ENCODE measurements around the gene SURF1. TPM values are rescaled to one million over a fixed set of nuclear protein-coding genes. Genes with fewer than 3 reads are reported as not detected.

Gene SURF1
- total RNA-seq, 1 experiment from 2014 or later, result 71.7 TPM

DNA sequence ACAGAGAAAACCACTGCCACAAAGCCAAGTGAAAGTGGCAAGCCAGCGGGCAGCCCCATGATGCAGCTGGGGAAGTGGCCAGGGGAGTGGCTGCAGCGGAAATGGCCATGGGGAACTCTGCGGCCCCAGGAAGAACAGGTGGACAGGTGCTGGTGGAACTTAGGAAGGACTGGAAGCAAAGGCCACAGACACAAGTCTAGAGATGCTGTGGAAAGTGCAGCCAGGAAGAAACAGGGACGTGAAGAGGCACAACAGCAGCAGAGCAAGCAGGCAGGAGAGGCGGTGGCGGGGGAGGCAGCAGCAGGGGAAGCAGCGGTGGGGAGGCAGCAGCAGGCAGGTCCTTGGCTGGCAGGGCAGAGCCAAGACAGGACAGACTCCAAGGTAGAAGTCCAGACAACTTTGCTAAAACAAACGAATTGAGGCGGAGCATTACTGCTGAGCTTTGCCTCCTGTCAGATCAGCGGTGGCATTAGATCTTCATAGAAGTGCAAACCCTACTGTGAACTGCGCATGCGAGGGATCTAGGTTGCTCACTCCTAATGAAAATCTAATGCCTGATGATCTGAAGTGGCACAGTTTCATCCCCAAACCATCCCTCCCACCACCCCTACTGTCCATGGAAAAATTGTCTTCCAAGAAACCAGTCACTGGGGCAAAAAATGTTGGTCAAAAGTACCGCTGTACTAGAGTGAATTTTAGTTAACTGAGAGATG lies 32.1 kb downstream of the SURF1 start:
- no peak overlapping the region for H2AFZ ChIP-seq (ENCODE audit: low read depth, low read length, poor library complexity, severe bottlenecking)
- ChIA-PET CTCF (no interaction called here), RAD21 (ENCODE audit: low non-redundant PET in 1 of 2, low total read pairs in 2 of 2, uncharacterized antibody in 2 of 2, unreplicated experiment in 2 of 2) (no interaction called here), POLR2A (no interaction called here)
- intact Hi-C loops (cut with micrococcal nuclease), result no loop called here
- H3K27ac ChIP-seq (ENCODE audit: low read depth, low read length), result no peak overlapping the region
- no peak overlapping the region for H3K9ac ChIP-seq (ENCODE audit: low read length)
- no peak for TF ChIP-seq JUND (IDR thresholded peaks at IDR 0.05)
- H3K9me3 ChIP-seq (ENCODE audit: control insufficient read depth in 1 of 2, insufficient read depth in 1 of 2, low read depth in 1 of 2, low read length in 2 of 2), result no peaks in the 10 kb centered on the region
- ATAC-seq, result no peak
- no peak overlapping the region for H3K4me2 ChIP-seq (ENCODE audit: low read length)
- no peaks in the 10 kb centered on the region for H3K27me3 ChIP-seq (ENCODE audit: insufficient read depth, low read length)
- BruUV-seq (replicated peaks), result no TSS peak
- no peaks in the 10 kb centered on the region for H4K20me1 ChIP-seq (ENCODE audit: insufficient read depth)
- H3K4me3 ChIP-seq (replicated peaks in 1 of 2; ENCODE audit: low read depth in 1 of 2, low read length in 2 of 2), result no peak overlapping the region
- H3K4me1 ChIP-seq (ENCODE audit: control insufficient read depth in 1 of 2, insufficient read depth in 2 of 2, low read length in 2 of 2), result no peaks in the 10 kb centered on the region
- H3K79me2 ChIP-seq (ENCODE audit: insufficient read depth, low read length), result no peaks in the 10 kb centered on the region
- no peaks in the 10 kb centered on the region for H3K36me3 ChIP-seq (ENCODE audit: control insufficient read depth in 1 of 2, insufficient read depth in 2 of 2, low read length in 2 of 2)
- H3K9me2 ChIP-seq (ENCODE audit: insufficient read depth), result no peaks in the 10 kb centered on the region
- no peak for DNase-seq (ENCODE audit: low read depth, low spot score)

- no peaks in the 10 kb centered on the region for H3K27me3 ChIP-seq (ENCODE audit: insufficient read depth, low read length)
- ChIA-PET CTCF (no interaction called here), POLR2A (no interaction called here), RAD21 (ENCODE audit: low non-redundant PET in 1 of 2, low total read pairs in 2 of 2, uncharacterized antibody in 2 of 2, unreplicated experiment in 2 of 2) (no interaction called here)
- DNase-seq (ENCODE audit: low read depth, low spot score) (no peak), ATAC-seq (no peak)
- no peaks in the 10 kb centered on the region for H3K36me3 ChIP-seq (ENCODE audit: control insufficient read depth in 1 of 2, insufficient read depth in 2 of 2, low read length in 2 of 2)
- BruUV-seq (replicated peaks), result no TSS peak
- H3K4me2 ChIP-seq (ENCODE audit: low read length), result no peak overlapping the region
- H3K79me2 ChIP-seq (ENCODE audit: insufficient read depth, low read length), result no peaks in the 10 kb centered on the region
- H3K4me1 ChIP-seq (ENCODE audit: control insufficient read depth in 1 of 2, insufficient read depth in 2 of 2, low read length in 2 of 2), result no peaks in the 10 kb centered on the region
- no peaks in the 10 kb centered on the region for H3K9me3 ChIP-seq (ENCODE audit: control insufficient read depth in 1 of 2, insufficient read depth in 1 of 2, low read depth in 1 of 2, low read length in 2 of 2)
- no peaks in the 10 kb centered on the region for H3K9me2 ChIP-seq (ENCODE audit: insufficient read depth)
- H3K9ac ChIP-seq (ENCODE audit: low read length), result no peak overlapping the region
- intact Hi-C loops (cut with micrococcal nuclease), result no loop called here
- H4K20me1 ChIP-seq (ENCODE audit: insufficient read depth), result no peaks in the 10 kb centered on the region
- no peak overlapping the region for H2AFZ ChIP-seq (ENCODE audit: low read depth, low read length, poor library complexity, severe bottlenecking)
- no peak overlapping the region for H3K4me3 ChIP-seq (replicated peaks in 1 of 2; ENCODE audit: low read depth in 1 of 2, low read length in 2 of 2)
- H3K27ac ChIP-seq (ENCODE audit: low read depth, low read length), result no peak overlapping the region
- TF ChIP-seq CTCF (IDR thresholded peaks at IDR 0.05 in 2 of 3, conservative IDR thresholded peaks at IDR 0.05 in 1 of 3; ENCODE audit: borderline replicate concordance in 1 of 3, insufficient read depth in 1 of 3, low read depth in 2 of 3, low read length in 2 of 3), result no peak
Measured at GRCh38 chr9:133323211-133323610, 33.1 kb downstream of the SURF1 start.

All from HCT116 (cell line).